Measurements from ENCODE around the gene CSH1.
"Not testable (repeated sequence)": the region's sequence is repeated elsewhere in the genome, so short reads cannot be mapped to it uniquely, and the experiment has no call there.

DNA sequence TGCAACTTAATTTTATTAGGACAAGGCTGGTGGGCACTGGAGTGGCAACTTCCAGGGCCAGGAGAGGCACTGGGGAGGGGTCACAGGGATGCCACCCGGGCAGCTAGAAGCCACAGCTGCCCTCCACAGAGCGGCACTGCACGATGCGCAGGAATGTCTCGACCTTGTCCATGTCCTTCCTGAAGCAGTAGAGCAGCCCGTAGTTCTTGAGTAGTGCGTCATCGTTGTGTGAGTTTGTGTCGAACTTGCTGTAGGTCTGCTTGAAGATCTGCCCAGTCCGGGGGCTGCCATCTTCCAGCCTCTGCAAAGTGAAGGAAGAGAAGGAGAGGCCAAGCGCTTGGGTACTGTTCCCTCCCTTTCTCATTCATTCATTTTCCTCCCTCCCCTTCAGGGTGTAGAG lies 20.8 kb upstream of the CSH1 start:
- TF ChIP-seq, protein P1, sequence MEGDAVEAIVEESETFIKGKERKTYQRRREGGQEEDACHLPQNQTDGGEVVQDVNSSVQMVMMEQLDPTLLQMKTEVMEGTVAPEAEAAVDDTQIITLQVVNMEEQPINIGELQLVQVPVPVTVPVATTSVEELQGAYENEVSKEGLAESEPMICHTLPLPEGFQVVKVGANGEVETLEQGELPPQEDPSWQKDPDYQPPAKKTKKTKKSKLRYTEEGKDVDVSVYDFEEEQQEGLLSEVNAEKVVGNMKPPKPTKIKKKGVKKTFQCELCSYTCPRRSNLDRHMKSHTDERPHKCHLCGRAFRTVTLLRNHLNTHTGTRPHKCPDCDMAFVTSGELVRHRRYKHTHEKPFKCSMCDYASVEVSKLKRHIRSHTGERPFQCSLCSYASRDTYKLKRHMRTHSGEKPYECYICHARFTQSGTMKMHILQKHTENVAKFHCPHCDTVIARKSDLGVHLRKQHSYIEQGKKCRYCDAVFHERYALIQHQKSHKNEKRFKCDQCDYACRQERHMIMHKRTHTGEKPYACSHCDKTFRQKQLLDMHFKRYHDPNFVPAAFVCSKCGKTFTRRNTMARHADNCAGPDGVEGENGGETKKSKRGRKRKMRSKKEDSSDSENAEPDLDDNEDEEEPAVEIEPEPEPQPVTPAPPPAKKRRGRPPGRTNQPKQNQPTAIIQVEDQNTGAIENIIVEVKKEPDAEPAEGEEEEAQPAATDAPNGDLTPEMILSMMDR (IDR thresholded peaks at IDR 0.05): not testable (repeated sequence)
- not testable (repeated sequence) for TF ChIP-seq POLR2A (IDR thresholded peaks at IDR 0.05)

Measured in gastroesophageal sphincter (tissue), 3 donors.